GM10266 (cell line): ENCODE results near the gene SPACA9.

ENCODE experiments used
- DNase-seq: peaks from one replicate; pipeline ENCODE4 v3.0.0; 2012; ENCODE audit errors: extremely low spot score
- TF ChIP-seq, protein P1 (sequence below): IDR thresholded peaks from 2 replicates; pipeline ENCODE4 v1.5.1; 2012; ENCODE audit warnings: mild to moderate bottlenecking, low read depth; ENCODE audit not compliant: control insufficient read depth, insufficient read depth; ENCODE audit errors: missing control alignments

The SPACA9 gene

DNA sequence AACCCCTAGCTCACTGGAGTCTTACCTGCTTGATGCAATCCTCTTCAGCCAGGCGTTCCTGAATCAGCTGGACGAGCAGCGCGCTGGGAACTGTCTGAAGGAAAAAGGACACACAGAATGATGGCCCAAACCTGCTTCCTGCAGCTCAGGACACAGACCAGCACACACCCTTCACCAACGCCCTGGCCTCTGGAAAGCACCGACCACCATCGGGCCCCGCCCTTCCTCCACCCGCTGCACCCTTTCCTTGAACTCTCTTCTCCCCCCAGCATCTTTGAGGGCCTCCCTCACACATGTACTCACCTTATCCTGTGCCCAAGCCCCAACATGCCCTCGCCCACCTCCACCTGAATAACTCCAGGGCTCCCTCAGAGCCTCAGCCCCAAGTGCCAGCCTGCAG, 23.9 kb upstream of the SPACA9 start:
- TF ChIP-seq, protein P1, sequence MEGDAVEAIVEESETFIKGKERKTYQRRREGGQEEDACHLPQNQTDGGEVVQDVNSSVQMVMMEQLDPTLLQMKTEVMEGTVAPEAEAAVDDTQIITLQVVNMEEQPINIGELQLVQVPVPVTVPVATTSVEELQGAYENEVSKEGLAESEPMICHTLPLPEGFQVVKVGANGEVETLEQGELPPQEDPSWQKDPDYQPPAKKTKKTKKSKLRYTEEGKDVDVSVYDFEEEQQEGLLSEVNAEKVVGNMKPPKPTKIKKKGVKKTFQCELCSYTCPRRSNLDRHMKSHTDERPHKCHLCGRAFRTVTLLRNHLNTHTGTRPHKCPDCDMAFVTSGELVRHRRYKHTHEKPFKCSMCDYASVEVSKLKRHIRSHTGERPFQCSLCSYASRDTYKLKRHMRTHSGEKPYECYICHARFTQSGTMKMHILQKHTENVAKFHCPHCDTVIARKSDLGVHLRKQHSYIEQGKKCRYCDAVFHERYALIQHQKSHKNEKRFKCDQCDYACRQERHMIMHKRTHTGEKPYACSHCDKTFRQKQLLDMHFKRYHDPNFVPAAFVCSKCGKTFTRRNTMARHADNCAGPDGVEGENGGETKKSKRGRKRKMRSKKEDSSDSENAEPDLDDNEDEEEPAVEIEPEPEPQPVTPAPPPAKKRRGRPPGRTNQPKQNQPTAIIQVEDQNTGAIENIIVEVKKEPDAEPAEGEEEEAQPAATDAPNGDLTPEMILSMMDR: no peak
- no peak for DNase-seq

DNA sequence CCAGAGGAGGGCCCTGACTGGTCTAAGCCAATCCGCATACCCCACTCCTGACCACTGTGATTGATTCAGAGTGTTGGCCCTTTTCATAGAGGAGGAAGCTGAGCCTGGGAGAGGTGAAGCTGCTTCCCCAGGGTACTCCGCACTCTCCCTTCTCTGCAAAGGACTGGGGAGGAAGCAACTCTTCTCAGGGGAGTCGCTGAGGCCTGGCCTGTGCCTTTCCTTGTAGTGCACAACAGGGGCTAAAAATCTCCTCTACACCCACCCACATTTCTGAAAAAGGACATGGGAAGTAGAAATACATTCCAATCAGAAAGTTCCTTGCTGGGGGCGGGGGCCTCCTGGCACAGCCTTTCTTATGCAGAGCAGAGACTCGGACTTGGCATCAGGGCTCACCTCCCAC, 22.8 kb upstream of the SPACA9 start:
- TF ChIP-seq, protein P1: no peak
- no peak for DNase-seq

DNA sequence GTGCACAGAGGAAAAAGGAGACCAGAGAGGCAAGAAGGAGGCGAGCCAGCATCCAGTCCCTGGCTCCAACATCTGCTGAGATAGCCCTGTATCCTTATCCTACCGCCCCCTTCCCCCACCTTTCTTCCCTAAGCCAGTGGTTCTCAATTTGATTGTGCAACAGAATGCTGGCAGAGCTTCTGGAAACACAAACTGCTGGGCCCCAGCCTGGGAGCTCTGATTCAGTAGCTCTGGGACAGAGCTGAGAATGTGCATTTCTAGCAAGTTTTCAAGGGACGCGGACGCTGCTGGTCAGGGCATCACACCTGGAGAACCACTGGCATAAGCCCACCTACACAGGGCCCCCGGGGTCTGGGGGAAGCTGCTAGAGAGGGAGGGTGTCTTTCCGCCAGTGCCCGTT, 21.7 kb upstream of the SPACA9 start:
- no peak for DNase-seq
- TF ChIP-seq, protein P1: no peak

DNA sequence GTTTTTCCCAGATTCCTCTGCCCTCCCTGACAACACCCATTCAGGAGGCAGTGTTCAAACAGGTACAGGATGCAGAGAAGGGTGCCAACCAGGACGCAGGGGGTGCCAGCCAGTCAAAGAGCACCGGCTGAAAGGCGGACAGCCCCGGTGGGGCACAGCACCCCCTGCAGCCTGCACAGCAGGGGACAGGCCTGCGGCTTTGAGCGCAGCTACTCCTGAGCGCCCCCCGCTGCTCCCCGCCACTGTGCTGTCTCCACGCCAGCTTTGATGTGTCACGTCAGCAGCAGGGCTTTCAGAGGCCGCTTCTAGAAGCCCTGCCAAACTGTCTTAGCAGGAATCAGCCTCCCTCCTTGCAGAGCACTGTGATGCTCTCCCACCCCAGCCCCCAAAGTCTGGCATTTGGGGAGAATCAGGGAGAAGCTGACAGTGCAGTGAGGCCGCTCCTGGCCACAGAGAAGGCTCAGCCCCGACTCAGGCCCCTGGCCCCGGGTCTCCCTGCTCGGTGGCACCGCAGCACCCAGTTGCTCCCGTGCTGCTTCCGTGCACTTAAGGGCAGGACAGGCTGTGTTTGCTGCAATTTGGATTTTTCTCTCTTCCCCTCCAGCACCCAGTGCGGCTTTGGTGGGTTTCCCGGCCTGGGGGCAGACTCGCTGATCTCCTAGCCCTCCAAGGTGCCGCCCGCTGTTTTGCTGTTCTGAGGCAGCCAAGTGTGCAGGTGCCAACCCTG, 20.9 kb upstream of the SPACA9 start:
- DNase-seq: no peak
- TF ChIP-seq, protein P1: no peak

DNA sequence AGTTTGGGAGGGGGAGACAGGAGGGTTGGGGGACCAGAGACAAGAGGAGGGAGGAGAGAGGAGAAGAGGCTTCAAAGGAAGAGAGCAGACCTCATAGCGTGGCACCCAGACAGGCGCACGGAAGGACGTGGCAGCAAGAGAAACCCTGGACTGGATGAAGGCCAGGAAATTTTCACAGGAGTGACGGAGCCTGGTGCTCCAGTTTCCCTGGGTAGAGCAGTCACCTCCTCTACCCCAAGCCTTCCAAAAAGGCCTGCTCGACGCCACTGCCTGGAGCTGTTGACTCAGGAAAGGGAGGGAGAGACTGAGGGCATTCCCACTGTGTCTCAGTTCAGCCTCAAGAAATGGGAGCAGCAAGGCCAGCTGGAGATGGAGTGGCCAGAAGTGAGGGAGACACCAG, 19.9 kb upstream of the SPACA9 start:
- TF ChIP-seq, protein P1: no peak
- no peak for DNase-seq

DNA sequence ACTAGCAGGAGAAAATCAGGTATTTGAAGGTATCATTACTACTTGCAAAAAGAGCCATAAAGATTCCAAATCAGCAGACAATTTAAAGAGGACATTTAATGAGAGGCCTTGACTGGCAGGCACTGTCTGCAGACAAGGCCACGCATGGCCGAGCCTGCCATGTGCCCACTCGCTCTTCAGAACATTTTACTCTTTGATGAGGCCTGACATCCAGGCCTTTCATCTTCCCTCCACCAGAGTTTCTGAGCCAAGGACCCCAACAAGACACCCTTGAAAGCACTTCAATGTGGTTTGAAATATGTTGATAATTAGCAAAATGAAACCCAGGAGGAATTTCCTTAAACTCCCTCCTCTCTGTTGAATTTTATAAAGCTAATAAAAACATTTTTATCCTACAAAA, 17.0 kb upstream of the SPACA9 start:
- DNase-seq: no peak
- TF ChIP-seq, protein P1: no peak

DNA sequence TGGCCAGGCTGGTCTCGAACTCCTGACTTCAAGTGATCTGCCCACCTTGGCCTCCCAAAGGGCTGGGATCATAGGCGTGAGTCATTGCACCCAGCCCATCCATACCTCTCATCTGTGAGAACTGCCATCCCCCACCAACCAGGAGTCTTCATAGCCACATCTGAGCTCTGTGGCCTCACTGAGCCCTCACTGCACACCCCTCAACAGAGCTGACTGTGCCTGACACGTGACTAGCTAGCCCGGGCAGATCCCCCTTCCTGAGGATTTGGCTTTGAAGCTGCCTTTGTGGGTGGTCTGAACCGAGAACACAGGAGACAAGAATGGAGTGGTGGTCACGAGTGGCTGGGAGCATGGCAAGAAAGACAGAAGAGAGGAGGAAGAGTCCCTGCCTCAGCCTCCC, 16.2 kb upstream of the SPACA9 start:
- DNase-seq: no peak
- TF ChIP-seq, protein P1: no peak
